CD4-positive, alpha-beta T cell treated with Interleukin-17A for 4 hours (primary cell): ENCODE results near the gene LILRA1.
"Not testable (repeated sequence)": the region's sequence is repeated elsewhere in the genome, so short reads cannot be mapped to it uniquely, and the experiment has no call there.

Source experiments
- DNase-seq: peaks from one replicate; pipeline ENCODE4 v3.0.0-alpha.2; 2020; ENCODE audit warnings: mixed read lengths

The LILRA1 gene

GRCh38 chr19:54593445-54593844, at the start of gene LILRA1:
TSS of gene LILRA1 (plus strand) at chr19:54593632. CDS start at chr19:54594245, 613 bp downstream.
- not testable (repeated sequence) for DNase-seq

DNA sequence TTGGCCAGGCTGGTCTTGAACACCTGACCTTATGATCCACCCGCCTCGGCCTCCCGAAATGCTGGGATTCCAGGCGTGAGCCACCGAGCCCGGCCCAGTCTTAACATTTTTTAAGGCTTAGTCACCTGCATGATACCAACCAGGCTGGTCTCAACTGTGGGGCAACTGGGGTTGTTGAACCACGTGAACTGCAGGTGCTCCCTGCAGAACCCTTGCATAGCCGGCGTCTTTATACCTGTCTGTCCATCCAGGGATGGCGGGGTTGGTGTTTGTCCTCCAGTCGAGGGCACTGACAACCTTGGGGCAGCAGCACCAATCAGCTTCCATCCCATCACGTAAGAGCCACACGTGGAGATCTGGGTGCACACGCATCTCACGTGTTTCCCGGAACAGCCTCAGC, 44.6 kb upstream of the LILRA1 start:
- DNase-seq = no peak

DNA sequence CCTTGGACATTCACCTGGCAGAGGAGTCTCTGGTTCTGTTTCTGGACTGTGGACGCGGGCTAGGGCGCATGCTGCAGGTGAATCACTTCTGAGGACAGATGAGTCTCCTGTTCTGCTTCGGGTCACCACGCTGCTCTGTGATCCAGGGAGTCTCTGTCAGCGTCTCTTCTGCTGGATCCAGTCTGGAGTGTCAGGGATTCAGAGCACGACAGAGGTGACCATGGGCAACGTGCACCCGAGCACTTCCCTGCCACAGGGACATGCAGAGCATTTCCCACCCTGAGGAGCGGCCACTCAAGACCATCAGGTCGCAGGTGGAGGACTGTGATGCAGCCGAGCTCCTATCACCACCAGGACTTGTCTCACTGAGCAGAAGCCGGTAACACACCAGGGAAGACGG, 44.2 kb upstream of the LILRA1 start:
- DNase-seq = no peak

GRCh38 chr19:54551293-54551692, 42.1 kb upstream of the LILRA1 start:
- no peak for DNase-seq

DNA sequence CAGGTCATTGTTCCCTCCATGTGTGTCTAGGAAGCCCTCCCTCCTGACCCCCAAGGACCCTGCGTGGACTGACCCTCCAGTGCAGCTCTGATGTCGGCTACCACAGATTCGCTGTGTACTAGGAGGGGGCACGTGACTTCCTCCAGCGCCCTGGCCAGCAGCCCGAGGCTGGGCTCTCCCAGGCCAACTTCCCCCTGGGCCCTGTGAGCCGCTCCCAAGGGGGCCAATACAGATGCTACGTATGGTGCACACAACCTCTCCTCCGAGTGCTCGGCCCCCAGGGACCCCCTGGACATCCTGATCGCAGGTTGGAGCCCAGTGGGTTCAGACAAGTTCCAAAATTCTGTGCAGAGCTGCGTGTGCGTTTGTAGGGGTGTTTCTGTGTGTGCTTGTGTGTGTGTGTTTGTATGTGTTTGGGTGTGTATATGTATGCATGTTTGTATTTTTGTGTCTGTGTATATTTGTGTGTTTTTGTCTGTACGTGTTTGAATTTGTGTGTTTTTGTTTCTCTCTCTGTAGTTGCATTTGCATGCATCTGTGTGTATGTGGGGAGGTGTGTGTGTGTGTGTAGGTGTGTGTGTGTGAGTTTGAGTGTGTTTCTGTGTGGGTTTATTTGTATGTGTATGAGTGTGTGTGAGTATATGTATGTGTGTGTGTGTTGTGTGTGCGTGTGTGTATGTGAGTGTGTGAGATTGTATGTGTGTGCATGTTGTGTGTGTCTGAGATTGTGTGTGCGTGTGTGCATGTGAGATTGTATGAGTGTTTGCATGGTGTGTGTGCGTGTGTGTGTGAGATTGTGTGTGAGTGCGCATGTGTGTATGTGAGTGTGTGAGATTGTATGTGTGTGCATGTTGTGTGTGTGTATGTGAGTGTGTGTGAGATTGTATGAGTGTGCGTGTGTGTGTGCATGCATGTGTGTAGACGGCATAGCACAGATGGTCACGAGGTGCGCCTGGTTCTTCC, 41.2 kb upstream of the LILRA1 start:
- no peak for DNase-seq

DNA sequence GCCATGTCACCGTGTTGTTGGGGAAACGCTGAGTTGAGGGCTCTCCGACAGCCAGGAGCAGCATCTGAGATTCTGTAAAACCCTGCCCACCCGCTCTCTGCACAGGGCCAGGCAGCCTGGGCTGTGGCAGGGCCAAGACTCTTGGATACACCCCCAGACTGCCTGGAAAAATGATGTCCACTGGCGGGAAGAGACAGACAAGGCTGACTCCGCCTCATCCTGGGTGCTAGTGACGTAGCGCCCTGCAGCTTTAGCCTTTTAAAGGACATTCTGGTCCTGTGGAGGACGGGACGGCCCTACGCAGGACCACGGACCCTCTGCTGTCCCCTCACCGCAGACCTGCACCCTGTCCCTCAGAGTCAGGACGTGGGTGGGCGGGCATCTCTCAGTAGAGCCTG, 40.5 kb upstream of the LILRA1 start:
- no peak for DNase-seq

DNA sequence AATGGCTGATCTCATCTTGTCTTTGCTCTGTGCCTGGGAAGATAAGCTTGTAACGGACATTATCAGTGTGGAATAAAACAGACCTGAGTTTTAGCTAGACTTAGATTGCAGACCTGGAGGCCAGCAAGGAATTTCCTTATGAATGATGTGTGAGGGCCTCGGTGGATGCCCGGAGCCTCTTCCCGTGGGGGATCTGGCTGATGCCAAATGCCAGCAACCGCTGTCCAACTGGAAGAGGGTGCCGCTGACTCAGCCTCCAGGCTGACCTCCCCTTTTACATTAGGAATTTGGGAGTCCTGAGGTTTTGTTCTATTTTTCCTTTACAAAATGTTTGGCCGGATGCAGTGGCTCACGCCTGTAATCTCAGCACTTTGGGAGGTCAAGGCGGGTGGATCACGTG, 39.4 kb upstream of the LILRA1 start:
- DNase-seq = no peak

- no peak for DNase-seq
These were observed 38.5 kb upstream of the LILRA1 start for GRCh38 chr19:54554896-54555295.

GRCh38 chr19:54556194-54556593, 37.2 kb upstream of the LILRA1 start:
- no peak for DNase-seq

GRCh38 chr19:54558339-54558738, 35.1 kb upstream of the LILRA1 start:
- no peak for DNase-seq

- DNase-seq = no peak
These were observed 32.5 kb upstream of the LILRA1 start for GRCh38 chr19:54560881-54561385.

DNA sequence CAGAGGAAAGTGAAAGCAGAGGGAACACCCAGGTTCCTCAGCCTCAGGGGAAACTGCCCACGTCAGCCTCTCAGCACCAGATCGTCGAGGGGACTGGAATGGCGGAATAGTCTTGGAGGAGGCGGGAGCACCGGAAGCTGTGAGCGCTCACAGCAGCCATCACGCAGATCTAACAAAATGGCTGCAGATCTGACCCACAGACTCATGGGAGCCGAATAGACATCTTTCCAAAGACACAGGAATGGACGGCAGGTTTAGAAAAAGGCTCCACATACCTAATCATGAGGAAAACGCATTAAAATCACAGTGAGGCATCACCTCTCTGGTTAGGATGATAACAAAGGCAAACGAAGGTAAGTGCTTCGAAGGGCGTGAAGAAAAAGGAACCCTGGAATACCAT, 31.6 kb upstream of the LILRA1 start:
- DNase-seq = no peak

DNA sequence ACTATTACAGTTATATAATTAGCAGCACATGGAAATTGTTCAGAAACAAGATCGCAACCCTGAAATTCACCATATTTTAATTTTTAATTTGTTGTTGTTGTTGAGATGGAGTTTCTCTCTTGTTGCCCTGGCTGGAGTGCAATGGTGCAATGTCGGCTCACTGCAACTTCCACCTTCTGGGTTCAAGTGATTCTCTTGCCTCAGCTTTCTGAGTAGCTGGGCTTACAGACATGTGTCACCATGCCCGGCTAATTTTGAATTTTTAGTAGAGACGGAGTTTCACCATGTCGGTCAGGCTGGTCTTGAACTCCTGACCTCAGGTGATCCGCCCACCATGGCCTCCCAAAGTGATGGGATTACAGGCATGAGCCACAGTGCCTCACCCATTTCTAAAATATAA, 30.2 kb upstream of the LILRA1 start:
- not testable (repeated sequence) for DNase-seq

DNA sequence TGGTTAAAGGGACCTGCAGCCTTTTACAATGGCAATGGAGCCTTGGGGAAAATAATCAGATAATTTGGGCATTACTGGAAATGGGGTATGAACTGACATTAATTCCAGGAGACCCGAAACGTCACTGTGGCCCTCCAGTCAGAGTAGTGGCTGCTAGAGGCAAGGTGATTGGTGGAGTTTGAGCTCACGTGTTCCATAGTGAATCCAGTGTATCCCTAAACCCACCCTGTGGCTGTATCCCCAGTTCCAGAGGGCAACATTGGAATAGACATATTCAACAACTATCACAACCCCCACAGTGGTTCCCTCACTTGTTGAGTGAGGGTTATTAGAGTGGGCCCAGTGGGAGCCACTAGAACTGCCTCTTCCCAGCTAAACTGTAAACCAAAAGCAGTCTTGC, 23.1 kb upstream of the LILRA1 start:
- no peak for DNase-seq

DNA sequence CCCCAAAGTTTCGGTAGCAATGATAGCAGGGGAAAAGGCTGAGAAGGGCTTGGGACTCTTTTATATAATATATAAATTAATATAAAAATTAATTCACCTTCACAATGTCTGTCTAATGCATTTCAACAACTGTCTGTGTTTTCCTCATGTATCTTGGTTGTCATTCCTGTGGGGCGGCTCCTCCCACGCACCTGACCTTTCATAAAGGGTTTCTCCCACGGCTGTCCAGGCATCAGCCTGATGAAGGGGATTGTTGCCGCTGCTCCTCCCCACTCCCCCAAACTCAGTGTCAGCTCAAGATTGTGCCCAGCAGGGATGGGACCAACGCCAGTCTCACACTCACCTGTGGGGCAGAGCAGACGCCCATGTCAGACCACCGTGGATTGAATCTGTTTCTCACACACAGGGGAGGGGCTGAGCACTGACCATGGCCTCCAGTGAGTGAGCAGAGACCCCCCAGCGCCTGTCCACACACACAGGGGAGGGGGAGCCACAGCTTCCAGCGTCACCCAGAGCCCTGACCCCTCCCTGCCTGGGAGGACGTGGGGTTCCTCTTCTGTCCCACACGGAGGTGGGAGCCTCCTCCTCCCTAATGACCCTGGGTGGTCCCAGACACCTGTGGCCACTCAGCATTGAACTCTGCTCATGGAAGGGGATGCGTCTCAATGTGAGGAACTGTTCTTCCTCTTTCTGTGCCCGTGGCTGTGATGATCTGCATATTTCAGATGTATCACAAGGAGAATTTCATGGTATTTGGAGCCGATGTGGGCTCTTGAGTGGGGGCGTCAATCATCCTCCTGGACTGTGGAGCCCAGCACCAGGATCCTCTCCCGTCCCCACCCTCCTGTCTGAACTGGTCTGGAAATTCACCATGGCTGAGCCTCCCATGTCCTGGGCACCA, 21.5 kb upstream of the LILRA1 start:
- not testable (repeated sequence) for DNase-seq

DNA sequence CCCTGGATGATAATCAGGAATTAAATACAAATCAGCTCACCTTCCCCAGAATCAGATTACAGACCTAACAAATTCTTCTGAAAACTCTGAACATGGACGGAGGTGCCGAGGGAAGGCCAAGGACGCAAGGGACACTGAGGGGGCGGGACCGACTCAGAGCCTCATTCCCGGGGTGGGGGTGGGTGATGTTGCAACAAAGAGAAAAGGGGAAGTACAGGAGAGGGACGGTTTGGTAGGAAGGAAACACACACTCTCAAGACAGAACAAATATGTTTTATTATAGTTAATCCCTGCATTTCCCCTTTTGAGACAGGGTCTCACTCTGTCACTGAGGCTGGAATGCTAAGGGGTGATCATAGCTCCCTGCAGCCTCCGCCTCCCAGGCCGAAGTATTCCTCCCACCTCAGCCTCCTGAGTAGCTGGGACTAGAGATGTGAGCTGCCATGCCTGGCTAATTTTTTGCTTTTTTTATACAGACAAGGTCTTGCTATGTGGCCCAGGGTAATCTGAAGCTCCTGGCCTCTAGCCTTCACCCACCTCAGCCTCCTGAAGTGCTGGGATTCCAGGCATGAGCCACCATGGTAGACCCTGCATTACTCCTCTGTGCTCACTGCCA, 20.6 kb upstream of the LILRA1 start:
- DNase-seq = no peak

DNA sequence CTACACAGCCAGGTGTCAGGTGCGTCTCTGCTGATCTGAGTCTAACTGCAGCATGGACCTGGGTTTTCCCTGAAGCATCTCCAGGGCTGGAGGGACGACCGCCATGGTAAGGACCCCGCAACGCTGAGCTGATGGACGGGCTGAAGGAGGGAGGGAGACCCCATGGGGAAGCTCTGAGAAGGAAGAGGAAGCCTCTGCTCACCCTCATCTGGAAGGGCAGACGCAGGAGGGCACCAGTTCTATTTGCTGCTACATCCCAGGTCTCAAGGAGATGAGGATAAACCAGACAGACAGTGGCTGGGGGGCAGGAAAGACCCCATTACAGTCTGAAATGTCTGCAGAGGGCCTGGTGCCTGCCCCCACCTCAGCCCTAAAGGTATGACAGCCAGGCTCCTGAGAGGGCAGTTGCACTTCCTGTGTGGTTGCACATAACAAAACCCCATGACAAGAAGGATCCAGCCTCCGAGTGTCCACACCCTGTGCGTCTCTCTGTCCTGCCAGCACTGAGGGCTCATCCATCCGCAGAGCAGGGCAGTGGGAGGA, 20.0 kb upstream of the LILRA1 start, which contains the start of gene LILRA2:
LILRA2 (plus strand) TSS at position 461 of the 543 bp plus-strand sequence. CDS start 89 bp downstream, outside the sequence.
- no peak for DNase-seq

GRCh38 chr19:54574051-54574450, 19.4 kb upstream of the LILRA1 start:
- no peak for DNase-seq

- DNase-seq = no peak
These were observed 18.8 kb upstream of the LILRA1 start for GRCh38 chr19:54574527-54575056.

DNA sequence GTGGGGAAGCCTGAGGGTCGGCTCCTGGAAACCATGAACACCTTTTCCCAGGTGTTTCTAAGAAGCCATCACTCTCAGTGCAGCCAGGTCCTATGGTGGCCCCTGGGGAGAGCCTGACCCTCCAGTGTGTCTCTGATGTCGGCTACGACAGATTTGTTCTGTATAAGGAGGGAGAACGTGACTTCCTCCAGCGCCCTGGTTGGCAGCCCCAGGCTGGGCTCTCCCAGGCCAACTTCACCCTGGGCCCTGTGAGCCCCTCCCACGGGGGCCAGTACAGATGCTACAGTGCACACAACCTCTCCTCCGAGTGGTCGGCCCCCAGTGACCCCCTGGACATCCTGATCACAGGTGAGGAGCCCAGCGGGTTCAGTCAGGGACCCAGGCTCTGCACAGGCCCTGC, 18.2 kb upstream of the LILRA1 start:
- not testable (repeated sequence) for DNase-seq

GRCh38 chr19:54576411-54576976, 16.9 kb upstream of the LILRA1 start:
- DNase-seq = no peak

DNA sequence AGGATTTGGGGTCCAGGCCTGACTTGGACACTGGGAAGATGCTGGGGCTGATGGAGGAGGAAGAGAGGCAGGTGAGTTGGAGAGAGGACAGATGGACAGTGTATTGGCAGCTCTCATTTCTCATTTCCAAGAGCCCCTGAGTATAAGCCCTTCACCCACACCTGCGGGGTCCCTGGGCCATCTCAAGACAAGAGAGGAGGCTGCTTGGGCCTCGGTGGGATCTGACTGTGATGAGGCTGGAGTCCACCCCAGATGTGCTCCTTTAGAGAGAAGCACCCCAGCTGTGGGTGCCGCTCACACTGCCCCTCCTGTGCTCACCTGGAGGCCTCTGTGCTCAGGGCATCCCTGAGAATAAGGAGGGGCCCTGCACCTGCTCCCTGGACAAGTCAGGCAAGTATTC, 16.1 kb upstream of the LILRA1 start:
- no peak for DNase-seq
